Lower leg skin (tissue), 3 donors: ENCODE data around the gene CELF5.

Experiments used
- POLR2A ChIP-seq, 2 donors: fragments of 450-650 bp; IDR thresholded peaks; one replicate each; pipeline ENCODE4 v1.6.1; 2016 to 2017; ENCODE audit warnings: antibody characterized with exemption in 2 of 2, mild to moderate bottlenecking in 1 of 2, moderate library complexity in 1 of 2
- TF ChIP-seq, protein P1 (sequence below), 3 donors: fragments of 450-650 bp; IDR thresholded peaks; one replicate each; pipeline ENCODE4 v1.5.1; 2016; ENCODE audit warnings: antibody characterized with exemption in 3 of 3, mild to moderate bottlenecking in 3 of 3, moderate library complexity in 2 of 3

DNA sequence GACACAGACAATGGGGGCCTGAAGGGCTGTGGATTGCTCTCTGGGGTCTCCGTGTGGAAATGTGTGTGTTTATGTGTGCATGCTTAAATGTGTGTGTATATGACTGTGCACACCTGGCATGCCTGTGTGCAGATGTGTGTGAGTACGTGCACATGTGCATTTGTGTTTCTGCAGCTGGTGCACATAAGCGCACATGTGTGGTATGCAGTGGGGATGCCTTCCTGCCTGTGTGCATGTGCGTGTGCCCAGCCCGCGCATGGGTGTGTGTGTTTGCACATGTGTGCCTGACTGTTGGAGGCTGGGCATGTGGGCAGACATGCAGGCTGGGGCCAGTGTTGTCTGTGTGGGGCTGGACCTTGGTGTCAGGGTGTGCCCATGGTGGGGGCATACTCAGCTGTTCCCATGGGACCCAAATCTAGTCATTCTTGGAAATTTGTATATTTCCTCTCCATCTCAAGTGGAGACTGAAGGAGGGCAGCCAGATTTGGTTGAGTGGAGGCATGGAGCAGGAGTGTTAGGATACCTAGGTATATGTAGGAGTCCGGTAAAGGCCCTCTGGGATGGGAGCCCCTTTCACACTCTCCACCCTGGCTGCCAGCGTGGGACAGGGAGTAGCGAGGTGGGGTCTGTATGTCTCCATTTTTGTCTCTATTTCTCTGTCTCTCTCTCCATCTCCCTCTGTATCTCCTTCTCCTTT, 49.9 kb downstream of the CELF5 start:
- TF ChIP-seq, protein P1, sequence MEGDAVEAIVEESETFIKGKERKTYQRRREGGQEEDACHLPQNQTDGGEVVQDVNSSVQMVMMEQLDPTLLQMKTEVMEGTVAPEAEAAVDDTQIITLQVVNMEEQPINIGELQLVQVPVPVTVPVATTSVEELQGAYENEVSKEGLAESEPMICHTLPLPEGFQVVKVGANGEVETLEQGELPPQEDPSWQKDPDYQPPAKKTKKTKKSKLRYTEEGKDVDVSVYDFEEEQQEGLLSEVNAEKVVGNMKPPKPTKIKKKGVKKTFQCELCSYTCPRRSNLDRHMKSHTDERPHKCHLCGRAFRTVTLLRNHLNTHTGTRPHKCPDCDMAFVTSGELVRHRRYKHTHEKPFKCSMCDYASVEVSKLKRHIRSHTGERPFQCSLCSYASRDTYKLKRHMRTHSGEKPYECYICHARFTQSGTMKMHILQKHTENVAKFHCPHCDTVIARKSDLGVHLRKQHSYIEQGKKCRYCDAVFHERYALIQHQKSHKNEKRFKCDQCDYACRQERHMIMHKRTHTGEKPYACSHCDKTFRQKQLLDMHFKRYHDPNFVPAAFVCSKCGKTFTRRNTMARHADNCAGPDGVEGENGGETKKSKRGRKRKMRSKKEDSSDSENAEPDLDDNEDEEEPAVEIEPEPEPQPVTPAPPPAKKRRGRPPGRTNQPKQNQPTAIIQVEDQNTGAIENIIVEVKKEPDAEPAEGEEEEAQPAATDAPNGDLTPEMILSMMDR (IDR thresholded peaks at IDR 0.05): no peak
- TF ChIP-seq POLR2A (IDR thresholded peaks at IDR 0.05): no peak
